Islet precursor cell (in vitro differentiated cells): Measurements from ENCODE around the gene HOXB13.

Experiments used
- DNase-seq: peaks from one replicate; pipeline ENCODE4 v3.0.0-alpha.2; 2018

Gene HOXB13

DNA sequence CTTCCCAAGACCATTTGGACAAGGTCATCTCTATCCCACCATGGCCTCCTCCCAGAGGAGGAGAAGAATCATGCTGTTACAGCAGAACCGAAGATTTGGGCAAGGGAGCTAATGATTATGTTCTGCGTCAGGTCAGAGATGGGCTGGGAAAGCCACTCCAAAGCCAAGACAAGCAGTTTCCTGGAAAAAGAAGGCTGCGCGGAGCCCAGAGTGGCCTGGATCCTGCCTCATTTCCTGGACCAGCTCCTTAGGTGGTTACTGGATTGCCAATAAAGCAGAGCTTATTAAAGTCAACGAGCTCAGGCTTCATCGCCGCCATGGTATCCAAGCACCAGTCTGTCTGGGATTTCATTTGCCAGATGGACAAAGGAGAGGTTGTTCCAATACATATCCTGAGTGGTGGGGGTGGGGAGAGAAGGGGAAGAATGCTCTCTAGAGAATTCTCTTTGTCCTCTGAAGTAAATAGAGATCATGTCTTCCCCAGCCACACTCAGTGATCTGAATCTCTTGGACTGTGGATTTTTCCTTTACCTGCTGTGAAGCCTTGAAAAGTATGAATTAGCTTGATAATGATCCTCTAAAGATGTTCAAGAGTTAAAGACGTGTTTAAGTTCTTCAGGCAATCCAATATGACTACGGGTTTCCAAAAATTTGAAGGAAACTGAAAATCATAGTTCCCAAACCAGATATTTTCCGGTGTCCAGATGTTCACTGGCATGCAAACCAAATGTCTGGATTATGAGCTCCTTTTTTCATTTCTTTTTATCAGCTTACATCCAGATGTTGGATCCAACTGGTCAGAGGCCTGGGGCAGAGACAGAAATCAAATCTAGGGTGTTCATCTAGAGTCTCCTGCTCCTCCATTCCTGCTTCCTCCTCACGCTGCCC lies 23.9 kb downstream of the HOXB13 start:
- DNase-seq = peak; percentile 86

DNA sequence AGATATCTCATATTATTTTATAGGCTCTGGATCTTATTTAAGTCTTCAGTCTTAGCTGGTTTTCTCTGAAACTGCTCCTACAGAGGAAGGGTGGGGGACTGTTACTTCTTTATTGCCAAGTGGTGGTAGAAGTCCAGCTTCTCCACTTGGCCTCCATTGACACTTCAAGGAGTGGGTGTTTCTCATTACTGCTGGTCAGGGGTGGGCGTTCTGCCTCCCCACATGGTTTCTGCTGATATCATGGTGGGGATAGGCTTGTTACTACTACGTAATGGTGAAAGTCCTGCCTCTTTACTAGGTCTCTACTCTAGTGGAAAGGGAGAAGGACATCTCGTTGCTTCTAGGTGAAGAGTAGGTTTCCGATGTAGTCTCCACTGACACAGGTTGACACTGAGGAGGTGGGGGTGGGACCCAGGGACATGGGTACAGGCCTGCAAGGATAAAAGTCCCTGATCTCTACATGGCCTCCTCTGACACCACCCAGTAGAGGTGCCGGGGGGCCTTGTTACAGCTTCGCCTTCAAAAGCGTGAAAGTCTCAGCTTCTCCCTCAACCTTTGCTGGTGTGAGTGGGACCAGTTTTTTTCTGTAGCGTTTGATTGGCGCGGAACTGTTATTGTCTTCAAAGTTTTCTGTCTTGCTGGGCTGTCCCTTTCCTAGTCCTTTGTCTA lies 26.6 kb downstream of the HOXB13 start:
- no peak for DNase-seq

DNA sequence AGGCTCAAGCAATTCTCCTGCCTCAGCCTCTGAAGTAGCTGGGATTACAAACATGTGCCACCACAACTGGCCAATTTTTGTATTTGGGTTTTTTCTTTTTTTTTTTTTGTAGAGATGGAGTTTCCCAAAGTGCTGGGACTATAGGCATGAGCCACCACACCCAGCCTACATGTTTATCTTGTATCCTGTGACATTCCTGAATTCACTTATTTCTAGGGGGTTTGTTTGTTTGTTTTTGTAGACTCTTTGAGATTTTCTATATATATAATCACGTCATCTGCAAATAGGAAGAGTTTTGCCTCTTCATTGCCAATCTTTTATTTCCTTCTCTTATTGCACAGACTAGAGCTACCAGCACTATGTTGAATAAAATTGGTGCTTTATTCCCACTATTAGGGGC lies 35.4 kb downstream of the HOXB13 start:
- no peak for DNase-seq

DNA sequence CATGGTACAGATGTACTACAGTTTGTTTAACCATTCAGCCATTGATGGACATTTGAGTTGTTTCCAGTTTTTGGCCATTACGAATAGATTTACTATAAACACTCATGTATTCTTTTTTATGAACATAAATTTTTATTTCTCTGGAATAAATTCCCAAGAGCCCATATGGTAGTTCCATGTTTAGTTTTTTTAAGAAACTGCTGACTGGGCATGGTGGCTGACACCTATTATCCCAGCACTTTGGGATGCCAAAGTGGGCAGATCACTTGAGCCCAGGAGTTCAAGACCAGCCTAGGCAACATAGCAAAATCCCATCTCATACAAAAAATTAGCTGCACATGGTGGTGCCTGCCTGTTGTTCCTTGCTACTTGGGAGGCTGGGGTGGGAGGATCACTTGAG lies 36.5 kb downstream of the HOXB13 start:
- no peak for DNase-seq

DNA sequence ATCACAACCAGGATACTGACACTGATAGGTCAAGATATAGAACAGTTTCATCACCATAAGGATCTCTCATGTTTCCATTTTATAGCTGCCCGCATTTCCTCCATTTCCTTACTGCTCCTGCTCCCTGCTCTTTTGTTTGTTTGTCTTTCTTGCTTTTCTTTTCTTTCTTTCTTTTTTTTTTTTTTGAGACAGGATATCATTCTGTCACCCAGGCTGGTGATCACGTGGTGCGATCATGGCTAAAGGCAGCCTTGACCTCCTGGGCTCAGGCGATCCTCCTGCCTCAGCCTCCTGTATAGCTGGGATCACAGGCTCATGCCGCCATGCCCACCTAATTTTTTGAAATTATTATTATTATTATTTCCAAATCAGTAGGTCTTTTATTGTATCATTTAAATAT lies 37.9 kb downstream of the HOXB13 start:
- no peak for DNase-seq

DNA sequence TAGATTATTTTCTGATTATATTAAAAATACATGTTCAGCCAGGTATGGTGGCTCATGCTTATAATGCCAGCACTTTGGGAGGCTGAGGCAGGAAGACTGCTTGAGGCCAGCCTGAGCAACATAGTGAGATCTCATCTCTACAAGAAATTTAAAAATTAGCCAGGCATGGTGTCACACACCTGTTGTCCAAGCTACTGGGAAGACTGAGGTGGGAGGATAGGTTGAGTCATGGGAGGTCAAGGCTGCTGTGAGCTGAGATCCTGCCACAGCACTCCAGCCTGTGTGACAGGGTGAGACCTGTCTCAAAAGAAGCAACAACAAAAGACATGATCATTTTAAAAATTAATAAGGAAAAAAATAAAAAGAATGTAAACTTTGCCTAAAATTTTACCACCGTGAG lies 46.9 kb downstream of the HOXB13 start:
- no peak for DNase-seq

DNA sequence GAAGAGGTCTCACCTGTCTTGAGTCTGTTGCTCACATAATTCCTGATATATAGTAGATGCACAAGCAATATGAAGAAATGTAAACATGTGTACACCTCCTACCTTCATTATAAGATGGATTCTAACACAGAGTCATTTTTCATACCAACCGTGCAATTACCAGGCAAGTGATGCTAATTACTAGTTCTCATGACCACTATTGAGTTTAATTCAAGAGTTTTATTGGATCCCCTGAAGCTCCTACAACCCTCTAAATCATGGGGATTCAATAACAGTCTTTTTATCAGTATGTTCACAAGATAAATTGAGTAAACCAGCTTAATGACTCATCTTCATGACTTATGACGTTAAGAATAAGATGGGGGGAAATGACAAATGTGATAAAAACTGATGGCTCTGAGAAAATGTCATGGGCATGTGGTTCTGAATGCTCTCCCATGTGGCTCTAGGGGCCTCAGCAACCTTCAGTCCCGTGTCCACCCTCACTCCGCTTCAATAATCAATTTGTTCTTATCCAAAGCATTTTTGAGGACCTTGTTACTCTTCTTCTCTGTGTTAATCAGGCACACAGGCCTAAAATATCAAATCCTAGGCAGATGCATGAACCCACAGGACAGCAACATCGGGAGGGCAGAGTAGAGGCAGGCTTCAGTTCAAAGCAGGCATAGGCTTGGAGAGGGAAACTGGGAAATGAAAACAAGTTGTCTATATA lies 49.0 kb downstream of the HOXB13 start:
- no peak for DNase-seq

DNA sequence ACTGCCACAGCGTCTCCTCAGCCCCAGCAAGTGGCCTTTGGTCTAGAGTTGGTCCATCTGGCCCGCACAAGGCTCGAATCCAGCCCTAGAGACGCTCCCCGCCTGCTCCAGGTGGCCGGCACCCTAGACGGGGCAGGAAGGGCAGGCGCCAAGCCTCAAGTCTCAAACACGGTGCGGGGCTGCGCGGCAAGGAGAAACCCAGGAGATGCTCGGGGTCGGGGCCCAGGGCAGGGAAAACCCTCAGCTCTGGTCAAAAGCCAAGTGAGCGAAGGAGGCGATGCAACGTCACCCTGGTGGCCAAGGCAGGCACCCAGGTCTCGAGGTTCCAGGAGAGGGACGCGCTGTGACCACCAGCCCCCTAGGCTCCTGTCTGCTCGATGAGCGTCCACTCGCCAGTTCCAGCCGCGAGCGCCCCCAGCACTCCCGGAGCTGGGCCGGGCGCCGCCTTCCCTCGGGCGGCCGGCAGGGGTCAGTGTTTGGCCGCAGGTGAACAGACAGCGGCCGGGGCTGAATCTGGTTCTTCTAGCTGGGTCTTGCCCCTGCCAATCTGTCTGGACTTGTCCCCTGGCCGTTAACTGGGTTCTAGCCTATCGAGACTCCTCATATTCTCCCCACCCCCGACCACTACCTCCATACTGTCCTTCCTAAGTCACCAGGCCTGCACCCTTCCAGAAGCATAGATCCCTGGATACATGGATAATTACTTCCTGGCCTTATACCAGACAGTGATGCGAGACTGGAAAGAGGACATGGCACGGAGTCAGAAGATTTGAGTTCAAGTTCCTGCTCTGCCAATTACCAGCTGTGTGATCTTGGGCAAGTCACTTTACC lies 50.2 kb downstream of the HOXB13 start:
- DNase-seq = peak; percentile 95

DNA sequence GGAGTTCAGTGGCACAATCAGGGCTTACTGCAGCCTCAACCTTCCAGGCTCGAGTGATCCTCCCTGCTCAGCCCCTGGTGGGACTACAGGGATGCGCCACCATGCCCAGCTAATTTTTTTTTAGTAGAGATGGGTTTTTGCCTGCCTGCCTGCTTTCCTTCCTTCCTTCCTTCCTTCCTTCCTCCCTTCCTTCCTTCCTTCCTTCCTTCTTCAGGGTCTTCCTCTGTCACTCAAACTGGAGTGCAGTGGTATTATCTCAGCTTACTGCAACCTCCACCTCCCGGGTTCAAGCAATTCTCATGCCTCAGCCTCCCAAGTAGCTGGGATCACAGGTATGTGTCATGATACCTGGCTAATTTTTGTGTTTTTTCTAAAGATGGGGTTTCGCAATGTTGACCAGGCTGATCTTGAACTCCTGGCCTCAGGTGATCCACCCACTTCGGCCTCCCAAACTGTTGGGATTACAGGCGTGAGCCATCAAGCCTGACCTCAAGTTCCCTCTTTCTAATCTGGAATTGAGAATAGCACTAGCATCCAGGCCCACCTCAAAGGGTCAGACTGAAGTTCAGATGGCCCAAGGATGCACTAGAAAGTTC lies 51.5 kb downstream of the HOXB13 start:
- DNase-seq = peak; percentile 43
